Mesothelial cell of epicardium (in vitro differentiated cells): ENCODE results near the gene TMPRSS4. TPM values are rescaled to one million over a fixed set of nuclear protein-coding genes. Genes with fewer than 3 reads are reported as not detected.
A peak's percentile ranks its signal among the peaks of the same experiment; 100 is the strongest.

ENCODE experiments used
- DNase-seq, 2 experiments: peaks; one replicate each; pipeline ENCODE4 v3.0.0; 2021; ENCODE audit warnings: low spot score in 2 of 2; ENCODE audit not compliant: unreplicated experiment in 2 of 2
- H3K27ac Mint-ChIP-seq: 2 replicates; pipeline ENCODE4 v1.8.0; 2021; ENCODE audit warnings: mixed read lengths
- H3K27me3 Mint-ChIP-seq: 2 replicates; pipeline ENCODE4 v1.8.0; 2021; ENCODE audit warnings: low read depth, mixed read lengths
- H3K36me3 Mint-ChIP-seq: 2 replicates; pipeline ENCODE4 v1.8.0; 2021; ENCODE audit warnings: mixed read lengths
- H3K4me1 Mint-ChIP-seq: 2 replicates; pipeline ENCODE4 v1.8.0; 2021; ENCODE audit warnings: mixed read lengths
- H3K4me3 Mint-ChIP-seq: 2 replicates; pipeline ENCODE4 v1.8.0; 2021; ENCODE audit warnings: mild to moderate bottlenecking, moderate library complexity, mixed read lengths
- H3K9me3 Mint-ChIP-seq: 2 replicates; pipeline ENCODE4 v1.8.0; 2021; ENCODE audit warnings: mixed read lengths
- CTCF ChIP-seq: fragments of 200-600 bp; sonication (generic); IDR thresholded peaks from one replicate; pipeline ENCODE4 v1.5.0; 2021; ENCODE audit warnings: antibody characterized with exemption; ENCODE audit not compliant: unreplicated experiment
- total RNA-seq: library from RNA; stranded (reverse); gene quantifications from 3 replicates; pipeline ENCODE4 v1.2.1, GENCODE V29; 2021

TMPRSS4 gene
- total RNA-seq, 1 donor from 2014 or later, result 0.94 TPM

- TF ChIP-seq CTCF, result no peak
- H3K4me3 Mint-ChIP-seq, result no peak overlapping the region
- H3K9me3 Mint-ChIP-seq, result no peaks in the 10 kb centered on the region
- peaks cover 32% of the 10 kb centered on the region for H3K4me1 Mint-ChIP-seq
- no peaks in the 10 kb centered on the region for H3K36me3 Mint-ChIP-seq
- H3K27ac Mint-ChIP-seq, result no peak overlapping the region
- DNase-seq, result no peak
- H3K27me3 Mint-ChIP-seq, result peaks cover 2% of the 10 kb centered on the region
These were observed 2.6 kb downstream of the TMPRSS4 start for GRCh38 chr11:118079491-118079890.

DNA sequence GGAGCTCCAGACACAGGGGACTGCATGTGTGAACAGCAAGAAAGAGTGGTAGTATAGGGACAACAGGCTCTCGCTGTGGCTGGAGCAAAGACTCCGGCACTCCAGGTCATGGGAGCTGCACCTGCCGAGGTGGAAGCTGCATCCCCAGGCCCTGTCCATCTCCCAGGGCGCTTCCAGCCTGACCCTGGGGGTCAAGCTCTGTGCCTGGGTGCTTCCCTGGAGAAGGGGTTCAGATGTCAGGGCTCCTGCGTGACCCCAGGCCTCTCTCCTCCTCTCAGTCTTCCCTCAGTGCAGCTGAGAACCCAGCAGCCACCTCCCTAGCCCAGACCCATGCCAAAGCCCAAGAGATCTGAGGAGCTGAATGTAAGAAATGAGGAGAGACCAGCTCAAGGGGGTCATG, 3.4 kb downstream of the TMPRSS4 start:
- no peak for TF ChIP-seq CTCF
- no peak overlapping the region for H3K4me3 Mint-ChIP-seq
- peaks cover 32% of the 10 kb centered on the region for H3K4me1 Mint-ChIP-seq
- H3K27ac Mint-ChIP-seq, result no peak overlapping the region
- no peaks in the 10 kb centered on the region for H3K9me3 Mint-ChIP-seq
- DNase-seq, result no peak
- no peaks in the 10 kb centered on the region for H3K36me3 Mint-ChIP-seq
- H3K27me3 Mint-ChIP-seq, result peaks cover 2% of the 10 kb centered on the region

- no peak for TF ChIP-seq CTCF
- no peak overlapping the region for H3K4me3 Mint-ChIP-seq
- peaks cover 4% of the 10 kb centered on the region for H3K27me3 Mint-ChIP-seq
- H3K27ac Mint-ChIP-seq, result no peak overlapping the region
- no peaks in the 10 kb centered on the region for H3K36me3 Mint-ChIP-seq
- DNase-seq, result no peak
- H3K9me3 Mint-ChIP-seq, result no peaks in the 10 kb centered on the region
- H3K4me1 Mint-ChIP-seq, result peaks cover 32% of the 10 kb centered on the region
These were observed 4.5 kb downstream of the TMPRSS4 start for GRCh38 chr11:118081241-118081958.

DNA sequence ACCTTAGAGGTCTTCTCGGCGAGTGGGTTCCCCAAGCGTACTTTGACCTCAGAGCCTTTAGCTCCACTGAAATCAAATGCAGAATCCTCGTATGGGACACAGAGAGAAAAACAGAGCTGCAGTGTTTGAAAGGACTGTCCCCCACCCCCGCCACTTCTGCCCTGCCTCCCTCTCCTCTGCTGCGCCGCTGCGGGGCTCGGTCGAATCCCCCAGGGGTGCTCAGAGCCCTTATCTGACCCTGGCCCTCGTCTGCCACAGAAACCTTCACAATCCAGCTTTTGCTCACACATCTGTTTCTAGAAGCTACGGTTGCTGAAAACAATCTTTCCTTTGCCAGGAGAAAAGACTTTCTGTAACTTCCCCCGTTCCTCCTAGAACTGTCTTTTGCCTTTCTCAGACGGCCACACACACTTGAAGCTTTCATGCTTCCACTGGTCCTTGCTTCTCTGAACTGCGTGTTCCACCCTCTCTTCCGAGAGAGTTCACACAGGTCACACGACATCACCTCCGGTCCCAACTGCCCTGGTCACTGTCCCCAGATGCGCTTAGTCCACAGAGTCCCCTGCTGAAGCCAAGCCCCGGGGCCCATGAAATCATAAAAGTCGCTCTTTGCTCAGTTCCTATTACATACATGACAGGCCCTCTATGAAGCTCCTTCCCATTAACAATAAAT, 6.1 kb downstream of the TMPRSS4 start:
- Mint-ChIP-seq H3K27me3 (peaks cover 5% of the 10 kb centered on the region), H3K36me3 (no peaks in the 10 kb centered on the region), H3K4me3 (no peak overlapping the region), H3K4me1 (peaks cover 23% of the 10 kb centered on the region), H3K9me3 (no peaks in the 10 kb centered on the region), H3K27ac (no peak overlapping the region)
- no peak for DNase-seq
- TF ChIP-seq CTCF, result no peak

GRCh38 chr11:118084247-118084646, 7.4 kb downstream of the TMPRSS4 start:
- Mint-ChIP-seq H3K36me3 (no peaks in the 10 kb centered on the region), H3K4me1 (peaks cover 12% of the 10 kb centered on the region), H3K27me3 (peaks cover 5% of the 10 kb centered on the region), H3K27ac (peak overlapping the region; percentile 59), H3K4me3 (no peak overlapping the region), H3K9me3 (no peaks in the 10 kb centered on the region)
- no peak for TF ChIP-seq CTCF
- DNase-seq, result no peak
